ENCODE results near the gene PLXNC1.
"Not testable (repeated sequence)": the region's sequence is repeated elsewhere in the genome, so short reads cannot be mapped to it uniquely, and the experiment has no call there.

The PLXNC1 gene

DNA sequence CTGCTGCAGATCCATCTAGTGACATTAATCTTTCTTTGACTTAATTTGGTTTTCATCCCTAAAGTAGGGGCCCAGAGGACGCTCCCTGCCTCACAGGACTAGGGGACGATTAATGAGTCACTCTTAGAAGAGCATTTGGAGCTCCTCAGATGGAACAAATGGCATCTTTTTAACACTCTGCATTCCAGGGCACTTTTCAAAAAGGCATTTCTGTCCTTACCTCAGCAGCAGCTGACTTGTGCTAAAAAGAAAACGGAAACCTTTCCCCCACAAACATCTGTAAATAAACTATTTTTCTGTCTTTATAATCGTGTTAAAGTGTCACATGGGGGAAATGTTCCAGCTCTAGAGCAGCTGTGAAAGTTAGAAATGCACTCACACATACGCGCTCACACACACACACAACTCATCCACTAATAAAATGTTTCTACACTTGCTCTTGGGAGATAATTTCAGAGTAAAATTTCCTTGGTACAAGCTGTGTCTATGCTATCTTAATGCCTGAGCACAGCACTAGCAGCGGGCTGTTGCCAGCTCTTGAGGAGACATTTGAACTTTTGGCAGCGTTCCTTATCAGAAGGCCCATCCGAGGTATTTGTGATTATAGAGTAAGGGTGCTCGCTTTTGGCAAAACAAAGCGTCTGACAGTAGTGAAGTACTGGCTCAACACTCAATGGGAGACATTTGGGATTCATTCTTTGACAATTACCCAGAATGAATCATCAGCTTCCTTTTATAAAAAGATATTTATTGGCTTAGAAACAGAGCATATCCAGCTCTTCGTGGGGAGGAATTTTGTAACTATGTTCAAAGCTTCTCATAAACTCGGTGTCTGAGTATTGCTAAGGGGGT lies 141.3 kb downstream of the PLXNC1 start:
- Mint-ChIP-seq H3K4me1 (ENCODE audit: low read depth in 2 of 2) (peaks cover 3 to 11% of the 10 kb centered on the region in 2 donors), H3K4me3 (no peak overlapping the region), H3K36me3 (ENCODE audit: insufficient read depth) (peaks cover 12% of the 10 kb centered on the region), H3K27me3 (no peaks in the 10 kb centered on the region), H3K9me3 (no peaks in the 10 kb centered on the region), H3K27ac (peak overlapping the region in 1 of 2 donors; percentile 15)
- no peak for DNase-seq
- ATAC-seq (replicated peaks), result no peak

DNA sequence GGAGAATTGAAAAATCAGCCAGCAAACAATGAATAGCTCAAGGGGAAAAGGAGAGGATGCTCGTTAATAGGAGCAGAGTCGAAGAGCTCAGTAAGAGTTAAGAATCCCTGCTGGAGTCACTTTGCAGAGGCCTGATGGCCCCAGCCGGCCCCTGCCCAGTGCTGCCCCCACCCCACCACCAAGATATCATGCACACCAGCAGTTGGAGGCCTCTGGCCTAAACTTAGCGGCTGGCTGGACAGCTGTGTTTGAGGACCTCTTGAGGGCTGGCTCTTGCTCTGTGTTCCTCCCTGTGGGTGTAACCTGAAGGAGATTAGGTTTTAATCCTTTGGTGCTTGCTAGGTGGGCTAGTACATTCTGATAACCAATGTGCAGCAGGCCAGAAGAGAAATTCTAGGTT lies 142.0 kb downstream of the PLXNC1 start:
- ATAC-seq (replicated peaks), result no peak

DNA sequence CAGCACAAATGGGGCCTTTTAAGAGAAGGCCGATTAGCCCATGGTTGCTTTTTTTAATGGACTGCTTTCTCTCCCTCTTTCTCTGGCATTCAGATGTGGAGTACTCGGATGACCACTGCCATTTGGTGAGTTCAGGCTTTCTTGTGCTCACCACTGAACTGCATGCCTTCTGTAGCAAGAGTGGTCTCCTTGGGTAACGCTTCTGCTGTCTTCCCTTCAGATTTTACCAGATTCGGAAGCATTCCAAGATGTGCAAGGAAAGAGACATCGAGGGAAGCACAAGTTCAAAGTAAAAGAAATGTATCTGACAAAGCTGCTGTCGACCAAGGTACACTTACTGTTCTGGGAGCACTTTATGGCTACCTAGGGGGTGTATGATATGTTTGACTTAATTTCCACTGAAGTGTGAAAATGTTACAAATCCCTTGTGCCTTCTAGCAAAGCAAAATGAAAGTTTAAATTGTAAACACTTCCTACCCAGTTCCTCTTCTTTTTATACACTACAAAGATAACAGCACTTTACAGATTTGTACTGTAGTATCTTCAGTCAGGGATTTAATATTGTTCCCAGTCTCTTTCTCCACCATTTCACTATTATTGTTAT lies 148.8 kb downstream of the PLXNC1 start:
- Mint-ChIP-seq H3K4me1 (ENCODE audit: low read depth in 2 of 2) (peaks cover 4 to 5% of the 10 kb centered on the region in 2 donors), H3K4me3 (no peak overlapping the region), H3K27me3 (no peaks in the 10 kb centered on the region), H3K36me3 (ENCODE audit: insufficient read depth) (peaks cover 9% of the 10 kb centered on the region), H3K9me3 (no peaks in the 10 kb centered on the region), H3K27ac (peak overlapping the region in 1 of 2 donors; percentile 0)
- DNase-seq (no peak), ATAC-seq (replicated peaks) (no peak)

More for the DNA sequence above, 142.0 kb downstream of the PLXNC1 start:
- DNase-seq, result no peak
- Mint-ChIP-seq H3K36me3 (ENCODE audit: insufficient read depth) (peaks cover 10% of the 10 kb centered on the region), H3K27me3 (no peaks in the 10 kb centered on the region), H3K4me1 (ENCODE audit: low read depth in 2 of 2) (peaks cover 0 to 7% of the 10 kb centered on the region in 2 donors), H3K9me3 (no peaks in the 10 kb centered on the region), H3K27ac (peak overlapping the region in 1 of 2 donors; percentile 15), H3K4me3 (no peak overlapping the region)

DNA sequence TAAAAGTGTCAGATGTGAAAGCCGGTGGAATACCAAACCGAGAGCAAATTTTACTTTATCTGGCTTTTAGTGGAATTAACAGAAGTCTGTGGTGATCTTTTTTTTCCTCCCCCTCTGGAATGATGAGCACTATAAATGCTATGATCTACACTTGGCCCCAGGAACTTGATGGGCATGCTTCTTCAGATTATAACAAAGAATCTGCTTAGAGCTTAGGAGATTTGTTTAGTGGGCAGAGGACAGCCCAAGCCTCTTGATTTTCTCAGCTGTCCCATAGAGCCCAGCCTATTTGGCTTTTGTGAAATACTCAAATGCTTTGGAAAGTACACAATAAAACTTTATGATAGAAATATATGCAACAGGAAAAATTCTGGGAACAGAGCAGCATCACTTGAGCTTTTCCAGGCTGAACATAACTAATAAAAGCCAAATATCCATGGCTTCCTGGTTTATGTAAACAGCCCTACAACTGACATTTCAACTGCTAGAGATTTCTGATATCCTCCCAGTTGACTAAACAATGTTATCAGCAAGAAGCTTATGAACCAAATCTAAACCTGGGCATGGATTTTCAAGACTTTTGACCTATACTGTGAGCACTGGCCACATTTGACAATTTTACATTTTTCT lies 149.6 kb downstream of the PLXNC1 start:
- Mint-ChIP-seq H3K27me3 (no peaks in the 10 kb centered on the region), H3K27ac (no peak overlapping the region), H3K4me3 (no peak overlapping the region), H3K36me3 (ENCODE audit: insufficient read depth) (peaks cover 9% of the 10 kb centered on the region), H3K4me1 (ENCODE audit: low read depth in 2 of 2) (peaks cover 2 to 6% of the 10 kb centered on the region in 2 donors), H3K9me3 (no peaks in the 10 kb centered on the region)
- ATAC-seq (replicated peaks) (no peak), DNase-seq (no peak)

DNA sequence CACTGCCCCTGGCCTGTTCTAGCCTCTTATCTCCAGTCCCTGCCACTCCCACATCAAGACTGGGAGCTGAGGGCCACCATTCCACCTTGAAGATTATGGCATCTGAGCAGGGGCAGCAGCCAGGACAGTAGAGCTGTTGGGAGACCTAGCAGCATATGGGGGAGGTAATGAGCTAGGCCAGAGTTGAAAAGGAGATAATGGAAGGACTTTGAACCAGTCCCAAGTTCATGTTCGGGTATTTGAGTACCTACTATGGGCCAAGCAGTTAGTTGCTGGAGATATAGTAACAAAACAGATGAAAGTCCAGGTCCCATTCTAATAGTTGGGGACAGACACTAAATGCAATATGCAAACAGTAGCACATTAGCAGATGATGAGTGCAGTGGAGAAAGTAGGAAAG lies 151.5 kb downstream of the PLXNC1 start:
- Mint-ChIP-seq H3K27me3 (no peaks in the 10 kb centered on the region), H3K4me3 (no peak overlapping the region), H3K36me3 (ENCODE audit: insufficient read depth) (peaks cover 12% of the 10 kb centered on the region), H3K27ac (no peak overlapping the region), H3K9me3 (no peaks in the 10 kb centered on the region), H3K4me1 (ENCODE audit: low read depth in 2 of 2) (peaks cover 5 to 12% of the 10 kb centered on the region in 2 donors)
- ATAC-seq (replicated peaks) (no peak), DNase-seq (no peak)

DNA sequence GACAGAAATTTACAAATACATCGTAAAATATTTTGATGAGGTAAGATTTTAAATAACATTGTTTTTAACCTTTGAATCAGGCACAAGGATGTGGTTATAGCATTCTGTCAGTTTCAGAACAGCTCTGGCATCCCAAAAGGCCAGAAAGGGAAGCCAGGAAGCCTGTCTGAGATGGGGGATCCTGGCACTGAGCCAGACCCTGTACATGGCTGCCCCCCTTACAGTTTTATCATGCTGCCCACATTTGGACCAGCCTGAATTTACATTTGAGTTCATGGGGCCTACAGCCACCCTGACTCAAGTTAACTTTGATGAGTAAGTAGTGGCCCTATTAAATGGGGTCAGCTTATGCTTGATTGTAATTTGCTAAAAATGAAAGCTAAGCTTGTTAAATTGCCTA lies 155.6 kb downstream of the PLXNC1 start:
- H3K27me3 Mint-ChIP-seq, result no peaks in the 10 kb centered on the region
- no peak overlapping the region for H3K4me3 Mint-ChIP-seq
- peaks cover 11 to 18% of the 10 kb centered on the region in 2 donors for H3K4me1 Mint-ChIP-seq (ENCODE audit: low read depth in 2 of 2)
- peaks cover 8% of the 10 kb centered on the region for H3K36me3 Mint-ChIP-seq (ENCODE audit: insufficient read depth)
- ATAC-seq (replicated peaks), result no peak
- H3K27ac Mint-ChIP-seq, result peak overlapping the region in 1 of 2 donors; percentile 83
- no peaks in the 10 kb centered on the region for H3K9me3 Mint-ChIP-seq
- no peak for DNase-seq

DNA sequence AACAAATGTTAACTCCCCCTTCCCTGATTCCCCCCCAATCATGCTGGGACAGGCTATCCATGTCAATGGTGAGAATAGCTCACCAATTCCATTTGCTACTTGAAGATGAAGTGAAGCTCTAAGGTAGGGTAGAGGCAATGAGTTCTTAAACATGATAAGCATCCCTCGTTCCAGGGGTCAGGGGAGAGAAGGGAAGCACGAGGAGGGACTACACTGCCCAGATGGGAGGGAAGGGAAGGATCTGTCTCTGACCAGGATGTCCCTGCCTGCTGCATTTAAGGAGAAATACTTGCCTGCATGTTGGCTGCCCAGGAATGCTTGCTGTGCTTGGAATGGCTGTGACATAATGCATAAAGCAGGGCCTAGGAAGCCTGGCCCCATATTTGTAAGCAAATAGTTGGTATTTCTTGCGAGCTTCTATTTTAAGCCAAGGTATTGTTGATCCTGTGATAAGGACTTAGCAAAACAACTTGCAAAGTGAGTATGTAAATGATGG lies 156.2 kb downstream of the PLXNC1 start:
- peaks cover 11 to 18% of the 10 kb centered on the region in 2 donors for H3K4me1 Mint-ChIP-seq (ENCODE audit: low read depth in 2 of 2)
- H3K4me3 Mint-ChIP-seq, result no peak overlapping the region
- DNase-seq, result no peak
- H3K27me3 Mint-ChIP-seq, result no peaks in the 10 kb centered on the region
- H3K27ac Mint-ChIP-seq, result peak overlapping the region in 1 of 2 donors; percentile 83
- H3K9me3 Mint-ChIP-seq, result no peaks in the 10 kb centered on the region
- peaks cover 8% of the 10 kb centered on the region for H3K36me3 Mint-ChIP-seq (ENCODE audit: insufficient read depth)
- no peak for ATAC-seq (replicated peaks)

DNA sequence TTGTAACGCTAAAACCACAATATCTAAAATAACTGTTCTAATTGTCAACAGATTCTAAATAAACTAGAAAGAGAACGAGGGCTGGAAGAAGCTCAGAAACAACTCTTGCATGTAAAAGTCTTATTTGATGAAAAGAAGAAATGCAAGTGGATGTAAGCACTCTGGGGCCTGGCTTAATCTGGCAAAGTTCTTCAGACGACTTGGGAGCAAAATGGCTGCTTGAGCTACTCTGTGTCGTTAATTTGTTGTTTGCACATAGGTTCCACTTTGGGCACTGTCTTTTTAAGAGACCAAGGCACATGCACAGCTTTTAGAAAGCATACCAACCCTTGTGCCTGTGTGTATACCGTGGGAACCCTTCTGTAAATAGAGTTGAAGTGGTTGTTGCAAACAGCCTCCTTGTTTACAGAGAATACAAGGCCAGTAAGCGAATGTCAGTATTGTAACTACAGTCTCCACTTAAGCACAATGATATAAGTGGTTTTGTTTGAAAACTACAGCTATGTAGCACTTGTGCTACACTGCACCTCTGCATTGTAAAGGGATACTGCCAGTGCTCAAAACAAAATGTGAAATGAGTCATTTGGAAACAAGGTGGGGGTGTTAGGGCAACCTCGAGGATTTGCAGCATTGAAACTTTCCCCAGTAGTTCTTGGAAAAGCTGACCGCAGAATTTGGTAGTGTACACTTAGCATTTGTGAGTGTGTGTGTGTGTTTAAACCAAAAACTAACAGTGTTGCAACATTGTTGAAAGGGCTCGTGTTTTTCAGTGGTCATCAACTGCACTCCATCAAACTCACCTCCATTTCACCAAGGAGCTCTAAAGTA lies 157.0 kb downstream of the PLXNC1 start:
- Mint-ChIP-seq H3K27ac (peak overlapping the region in 1 of 2 donors; percentile 45), H3K9me3 (no peaks in the 10 kb centered on the region), H3K4me1 (ENCODE audit: low read depth in 2 of 2) (peaks cover 11 to 18% of the 10 kb centered on the region in 2 donors), H3K36me3 (ENCODE audit: insufficient read depth) (peaks cover 8% of the 10 kb centered on the region), H3K27me3 (no peaks in the 10 kb centered on the region), H3K4me3 (no peak overlapping the region)
- DNase-seq (no peak), ATAC-seq (replicated peaks) (no peak)

DNA sequence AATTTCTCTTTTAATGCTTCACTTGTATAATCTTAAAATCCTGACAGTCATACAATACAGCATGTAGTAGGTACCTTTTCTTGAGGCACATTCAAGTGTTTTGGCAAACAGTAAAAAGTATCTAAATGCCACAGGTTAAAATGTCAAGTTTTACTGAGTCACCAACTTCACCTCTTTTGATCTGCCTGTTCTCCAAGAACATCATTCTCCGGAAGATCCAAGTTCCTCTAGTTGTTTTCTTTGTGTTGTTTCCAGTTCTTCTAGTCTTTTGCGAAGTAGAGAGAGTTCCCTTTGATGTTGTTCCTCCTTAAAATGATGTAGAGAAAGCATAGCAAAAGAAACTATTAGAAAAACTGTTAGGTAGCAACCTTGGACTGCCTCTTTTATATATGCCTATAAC lies 160.2 kb downstream of the PLXNC1 start:
- ATAC-seq (replicated peaks) (no peak), DNase-seq (no peak)
- Mint-ChIP-seq H3K27me3 (no peaks in the 10 kb centered on the region), H3K27ac (no peak overlapping the region), H3K4me1 (ENCODE audit: low read depth in 2 of 2) (peaks cover 9 to 12% of the 10 kb centered on the region in 2 donors), H3K4me3 (no peak overlapping the region), H3K9me3 (no peaks in the 10 kb centered on the region), H3K36me3 (ENCODE audit: insufficient read depth) (peaks cover 8% of the 10 kb centered on the region)

DNA sequence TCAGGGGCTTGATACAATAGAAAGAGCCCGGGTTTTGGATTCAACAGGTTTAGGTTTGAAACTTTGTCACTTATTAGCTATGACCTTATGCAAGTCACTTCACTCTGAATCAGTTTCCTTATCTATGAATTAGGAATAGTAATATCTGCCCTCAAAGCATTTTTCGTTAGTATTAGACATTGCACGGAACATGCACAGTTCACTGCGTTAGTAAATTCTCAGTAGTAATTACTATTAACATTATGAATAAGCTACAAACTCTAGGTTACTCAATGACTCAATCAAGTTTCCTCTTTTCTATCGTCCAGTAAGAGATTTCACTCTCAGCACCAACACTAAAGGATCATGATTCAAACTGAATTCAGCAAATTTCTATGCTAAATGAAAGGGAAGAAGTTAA lies 161.0 kb downstream of the PLXNC1 start:
- ATAC-seq (replicated peaks) (no peak), DNase-seq (no peak)
- no peaks in the 10 kb centered on the region for H3K9me3 Mint-ChIP-seq
- no peak overlapping the region for H3K4me3 Mint-ChIP-seq
- H3K4me1 Mint-ChIP-seq (ENCODE audit: low read depth in 2 of 2), result peaks cover 8 to 11% of the 10 kb centered on the region in 2 donors
- H3K36me3 Mint-ChIP-seq (ENCODE audit: insufficient read depth), result peaks cover 8% of the 10 kb centered on the region
- H3K27ac Mint-ChIP-seq, result no peak overlapping the region
- no peaks in the 10 kb centered on the region for H3K27me3 Mint-ChIP-seq

DNA sequence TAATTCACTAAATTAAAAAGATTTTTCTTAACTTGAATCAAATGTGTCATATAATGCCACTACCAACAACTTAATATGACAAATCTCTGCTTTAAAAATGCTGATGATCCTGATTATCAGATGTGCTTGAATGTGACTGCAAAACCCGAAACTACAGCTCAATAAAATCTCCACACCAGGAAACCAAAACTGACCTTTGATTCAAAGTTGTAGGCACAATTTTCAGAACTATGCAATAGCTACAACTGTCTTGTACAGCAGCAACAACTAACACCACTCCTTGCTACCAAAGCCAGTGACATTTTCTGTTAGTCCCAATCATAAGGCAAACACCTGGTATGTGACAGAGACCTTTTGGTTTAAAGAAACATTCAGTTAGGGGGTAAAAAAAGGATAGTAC lies 164.0 kb downstream of the PLXNC1 start:
- Mint-ChIP-seq H3K27ac (no peak overlapping the region), H3K27me3 (no peaks in the 10 kb centered on the region), H3K36me3 (ENCODE audit: insufficient read depth) (no peaks in the 10 kb centered on the region), H3K4me3 (no peak overlapping the region), H3K4me1 (ENCODE audit: low read depth in 2 of 2) (no peaks in the 10 kb centered on the region), H3K9me3 (peaks cover 4% of the 10 kb centered on the region in 2 donors)
- DNase-seq (no peak), ATAC-seq (replicated peaks) (no peak)

DNA sequence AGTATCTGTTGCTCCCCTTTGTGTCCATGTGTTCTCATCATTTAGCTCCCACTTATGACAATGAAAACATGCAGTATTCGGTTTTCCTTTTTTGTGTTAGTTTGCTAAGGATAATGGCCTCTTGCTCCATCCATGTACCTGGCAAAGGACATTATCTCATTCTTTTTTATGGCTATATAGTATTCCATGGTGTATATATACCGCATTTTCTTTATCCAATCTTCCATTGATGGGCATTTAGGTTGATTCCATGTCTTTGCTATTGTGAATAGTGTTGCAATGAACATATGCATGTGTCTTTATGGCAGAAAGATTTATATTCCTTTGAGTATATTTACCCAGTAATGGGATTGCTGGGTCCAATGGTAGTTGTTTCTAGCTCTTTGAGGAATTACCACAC lies 168.2 kb downstream of the PLXNC1 start:
- H3K9me3 Mint-ChIP-seq, result peaks cover 16 to 28% of the 10 kb centered on the region in 2 donors
- H3K27ac Mint-ChIP-seq; H3K36me3 Mint-ChIP-seq (ENCODE audit: insufficient read depth); DNase-seq; H3K4me3 Mint-ChIP-seq; H3K27me3 Mint-ChIP-seq; ATAC-seq (replicated peaks); H3K4me1 Mint-ChIP-seq (ENCODE audit: low read depth in 2 of 2): not testable (repeated sequence)

DNA sequence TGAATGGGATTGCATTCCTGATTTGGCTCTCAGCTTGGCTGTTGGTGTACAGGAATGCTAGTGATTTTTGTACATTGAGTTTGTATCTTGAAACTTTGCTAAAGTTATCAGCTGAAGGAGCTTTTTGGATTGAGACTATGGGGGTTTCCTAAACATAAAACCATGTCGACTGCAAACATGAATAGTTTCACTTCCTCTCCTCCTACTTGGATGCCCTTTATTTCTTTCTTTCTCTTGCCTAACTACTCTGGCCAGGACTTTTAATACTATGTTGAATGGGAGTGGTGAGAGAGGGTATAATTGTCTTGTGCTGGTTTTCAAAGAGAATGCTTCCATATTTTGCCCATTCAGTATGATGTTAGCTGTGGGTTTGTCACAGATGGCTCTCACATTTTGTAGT lies 169.8 kb downstream of the PLXNC1 start:
- H3K9me3 Mint-ChIP-seq, result peaks cover 16 to 29% of the 10 kb centered on the region in 2 donors
- ATAC-seq (replicated peaks) (no peak), DNase-seq (no peak)
- H3K27ac Mint-ChIP-seq, result no peak overlapping the region
- H3K27me3 Mint-ChIP-seq, result no peaks in the 10 kb centered on the region
- peaks cover 3% of the 10 kb centered on the region for H3K36me3 Mint-ChIP-seq (ENCODE audit: insufficient read depth)
- H3K4me3 Mint-ChIP-seq, result no peak overlapping the region
- no peaks in the 10 kb centered on the region for H3K4me1 Mint-ChIP-seq (ENCODE audit: low read depth in 2 of 2)

Data from effector memory CD8-positive, alpha-beta T cell (primary cell).